ENCODE data around the gene PLLP.

PLLP gene

GRCh38 chr16:57289391-57290257 is 5.2 kb upstream of the PLLP start:
- Histone ChIP-seq H3K4me3 (ENCODE audit: low read depth in 1 of 2, low read length in 2 of 2) (no peak overlapping the region), H4K20me1 (ENCODE audit: insufficient read depth, low read length) (no peaks in the 10 kb centered on the region)

GRCh38 chr16:57285379-57285778 is 907 bp upstream of the PLLP start:
- H4K20me1 ChIP-seq (ENCODE audit: insufficient read depth, low read length): no peaks in the 10 kb centered on the region
- H2AFZ ChIP-seq (ENCODE audit: low read depth, low read length): no peak overlapping the region

More at GRCh38 chr16:57289391-57290257, 5.2 kb upstream of the PLLP start:
- Histone ChIP-seq H3K9me3 (ENCODE audit: insufficient read depth, low read length, severe bottlenecking) (no peaks in the 10 kb centered on the region), H2AFZ (ENCODE audit: low read depth, low read length) (no peak overlapping the region), H3K27me3 (ENCODE audit: insufficient read depth, low read length, poor library complexity) (no peaks in the 10 kb centered on the region), H3K27ac (ENCODE audit: low read length) (no peak overlapping the region), H3K9ac (ENCODE audit: low read depth, low read length) (no peak overlapping the region), H3K36me3 (ENCODE audit: insufficient read depth, low read length) (no peaks in the 10 kb centered on the region), H3K4me1 (ENCODE audit: insufficient read depth, low read length) (no peaks in the 10 kb centered on the region), H3K4me2 (ENCODE audit: insufficient read depth, low read length) (no peak overlapping the region), H3K79me2 (ENCODE audit: insufficient read depth, low read length) (no peaks in the 10 kb centered on the region)
- no peak for DNase-seq
- TF ChIP-seq CTCF (IDR thresholded peaks at IDR 0.05; ENCODE audit: borderline replicate concordance, extremely low read depth, low read length, poor library complexity, severe bottlenecking) (no peak), EZH2 (IDR thresholded peaks at IDR 0.05; ENCODE audit: borderline replicate concordance, low read depth, low read length, severe bottlenecking) (no peak)
- no peak for ATAC-seq (ENCODE audit: insufficient read depth, low read depth)

GRCh38 chr16:57284952-57285363 is 486 bp upstream of the PLLP start:
- no peaks in the 10 kb centered on the region for H4K20me1 ChIP-seq (ENCODE audit: insufficient read depth, low read length)
- H3K36me3 ChIP-seq (ENCODE audit: insufficient read depth, low read length): no peaks in the 10 kb centered on the region
- TF ChIP-seq EZH2 (IDR thresholded peaks at IDR 0.05; ENCODE audit: borderline replicate concordance, low read depth, low read length, severe bottlenecking) (no peak), CTCF (IDR thresholded peaks at IDR 0.05; ENCODE audit: borderline replicate concordance, extremely low read depth, low read length, poor library complexity, severe bottlenecking) (no peak)
- ATAC-seq (ENCODE audit: insufficient read depth, low read depth) (no peak), DNase-seq (no peak)
- no peaks in the 10 kb centered on the region for H3K9me3 ChIP-seq (ENCODE audit: insufficient read depth, low read length, severe bottlenecking)
- no peaks in the 10 kb centered on the region for H3K4me1 ChIP-seq (ENCODE audit: insufficient read depth, low read length)
- no peak overlapping the region for H3K27ac ChIP-seq (ENCODE audit: low read length)
- H3K4me2 ChIP-seq (ENCODE audit: insufficient read depth, low read length): no peak overlapping the region
- H3K9ac ChIP-seq (ENCODE audit: low read depth, low read length): no peak overlapping the region
- H3K27me3 ChIP-seq (ENCODE audit: insufficient read depth, low read length, poor library complexity): peaks cover 6% of the 10 kb centered on the region
- H2AFZ ChIP-seq (ENCODE audit: low read depth, low read length): no peak overlapping the region
- H3K4me3 ChIP-seq (ENCODE audit: low read depth in 1 of 2, low read length in 2 of 2): no peak overlapping the region
- no peaks in the 10 kb centered on the region for H3K79me2 ChIP-seq (ENCODE audit: insufficient read depth, low read length)

More at GRCh38 chr16:57285379-57285778, 907 bp upstream of the PLLP start:
- Histone ChIP-seq H3K36me3 (ENCODE audit: insufficient read depth, low read length) (no peaks in the 10 kb centered on the region), H3K9ac (ENCODE audit: low read depth, low read length) (no peak overlapping the region), H3K9me3 (ENCODE audit: insufficient read depth, low read length, severe bottlenecking) (no peaks in the 10 kb centered on the region), H3K79me2 (ENCODE audit: insufficient read depth, low read length) (no peaks in the 10 kb centered on the region), H3K4me3 (ENCODE audit: low read depth in 1 of 2, low read length in 2 of 2) (no peak overlapping the region), H3K4me2 (ENCODE audit: insufficient read depth, low read length) (no peak overlapping the region), H3K4me1 (ENCODE audit: insufficient read depth, low read length) (no peaks in the 10 kb centered on the region), H3K27me3 (ENCODE audit: insufficient read depth, low read length, poor library complexity) (peaks cover 2% of the 10 kb centered on the region), H3K27ac (ENCODE audit: low read length) (no peak overlapping the region)
- DNase-seq: no peak
- TF ChIP-seq EZH2 (IDR thresholded peaks at IDR 0.05; ENCODE audit: borderline replicate concordance, low read depth, low read length, severe bottlenecking) (no peak), CTCF (IDR thresholded peaks at IDR 0.05; ENCODE audit: borderline replicate concordance, extremely low read depth, low read length, poor library complexity, severe bottlenecking) (no peak)
- no peak for ATAC-seq (ENCODE audit: insufficient read depth, low read depth)
